ENCODE measurements around the gene FUZ. TPM values are rescaled to one million over a fixed set of nuclear protein-coding genes. Genes with fewer than 3 reads are reported as not detected.
"Not testable (repeated sequence)": the region's sequence is repeated elsewhere in the genome, so short reads cannot be mapped to it uniquely, and the experiment has no call there.

The FUZ gene
- total RNA-seq, 4 donors from 2014 or later = 4.7 to 13.7 (median 8.1) TPM

- H3K4me3 ChIP-seq = no peak overlapping the region
- no peak for DNase-seq
- H3K27ac ChIP-seq = no peak overlapping the region
- 86 to 87% methylated on average over 6 of the region's 6 CpGs for WGBS, 2 donors
- peaks cover 0 to 89% (median 12%) of the 10 kb centered on the region in 3 donors for H3K36me3 ChIP-seq
- intact Hi-C loops (cut with DNase I) = no loop called here
- TF ChIP-seq CTCF (IDR thresholded peaks at IDR 0.05) (no peak), POLR2A (IDR thresholded peaks at IDR 0.05) (no peak)
- peaks cover 0 to 10% (median under 1%) of the 10 kb centered on the region in 3 donors for H3K4me1 ChIP-seq
- no peaks in the 10 kb centered on the region for H3K27me3 ChIP-seq
- no peaks in the 10 kb centered on the region for H3K9me3 ChIP-seq
These were observed 11.6 kb upstream of the FUZ start for GRCh38 chr19:49824662-49825061.

DNA sequence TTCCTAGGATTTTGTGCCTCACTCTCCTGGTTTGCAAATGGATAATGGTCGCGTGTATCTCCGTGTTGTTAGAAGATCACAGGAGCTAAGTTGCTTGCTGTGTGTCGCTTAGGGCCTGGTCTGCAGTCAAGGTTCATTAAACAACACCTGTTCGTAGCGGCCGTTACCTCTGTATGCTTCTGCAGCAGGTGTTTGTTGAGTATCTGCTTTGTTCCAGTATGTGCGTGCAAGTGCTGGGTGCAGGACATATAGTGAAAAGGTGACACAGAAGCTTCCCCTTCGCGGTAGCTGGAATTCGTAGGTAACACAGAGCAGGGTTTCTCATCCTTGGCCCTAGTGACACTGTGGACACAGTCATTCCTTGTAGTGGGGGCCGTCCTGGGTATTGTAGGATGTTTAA is 10.4 kb upstream of the FUZ start:
- DNase-seq = no peak
- TF ChIP-seq CTCF (IDR thresholded peaks at IDR 0.05) (no peak), POLR2A (IDR thresholded peaks at IDR 0.05) (no peak)
- Histone ChIP-seq H3K9me3 (no peaks in the 10 kb centered on the region), H3K27me3 (no peaks in the 10 kb centered on the region), H3K36me3 (peaks cover 0 to 78% (median 8%) of the 10 kb centered on the region in 3 donors), H3K4me1 (peaks cover 7 to 21% (median 11%) of the 10 kb centered on the region in 3 donors), H3K27ac (no peak overlapping the region), H3K4me3 (no peak overlapping the region)
- 78 to 99% methylated on average over 12 of the region's 12 CpGs for WGBS, 2 donors
- intact Hi-C loops (cut with DNase I) = no loop called here

- peaks cover 0 to 49% (median 4%) of the 10 kb centered on the region in 3 donors for H3K36me3 ChIP-seq
- TF ChIP-seq POLR2A (IDR thresholded peaks at IDR 0.05) (no peak), CTCF (IDR thresholded peaks at IDR 0.05) (no peak)
- intact Hi-C loops (cut with DNase I) = no loop called here
- WGBS, 2 donors = 78 to 86% methylated on average over 5 to 10 of the region's 10 CpGs
- DNase-seq = no peak
- no peaks in the 10 kb centered on the region for H3K9me3 ChIP-seq
- no peak overlapping the region for H3K4me3 ChIP-seq
- H3K4me1 ChIP-seq = peaks cover 7 to 37% (median 16%) of the 10 kb centered on the region in 3 donors
- no peak overlapping the region for H3K27ac ChIP-seq
- H3K27me3 ChIP-seq = no peaks in the 10 kb centered on the region
These were observed 7.0 kb upstream of the FUZ start for GRCh38 chr19:49820125-49820524.

GRCh38 chr19:49819452-49820115 is 6.5 kb upstream of the FUZ start:
- not testable (repeated sequence) for H3K9me3 ChIP-seq, DNase-seq, H3K27ac ChIP-seq, H3K27me3 ChIP-seq
- WGBS, 2 donors = 69 to 84% methylated on average over 7 of the region's 7 CpGs
- H3K4me3 ChIP-seq = peak overlapping the region in 3 of 4 donors; percentile 63 to 84 (median 73)
- intact Hi-C loops (cut with DNase I) = loop anchor here (10.0 kb wide), 1 partner anchor 55 kb away; the partner anchor contains the start of genes AKT1S1 and TBC1D17
- H3K36me3 ChIP-seq = peaks cover 0 to 46% (median 4%) of the 10 kb centered on the region in 3 donors
- peaks cover 7 to 37% (median 16%) of the 10 kb centered on the region in 3 donors for H3K4me1 ChIP-seq

GRCh38 chr19:49818649-49819370 is 5.7 kb upstream of the FUZ start:
- no peaks in the 10 kb centered on the region for H3K27me3 ChIP-seq
- TF ChIP-seq CTCF (IDR thresholded peaks at IDR 0.05) (no peak), POLR2A (IDR thresholded peaks at IDR 0.05) (no peak)
- peak overlapping the region; percentile 91 to 97 (median 94) for H3K27ac ChIP-seq
- peaks cover 10 to 44% (median 16%) of the 10 kb centered on the region in 3 donors for H3K4me1 ChIP-seq
- DNase-seq = no peak
- WGBS, 2 donors = 12 to 43% methylated on average over 6 to 9 of the region's 16 CpGs
- peak overlapping the region; percentile 63 to 84 (median 70) for H3K4me3 ChIP-seq
- H3K9me3 ChIP-seq = no peaks in the 10 kb centered on the region
- peaks cover 0 to 38% (median 4%) of the 10 kb centered on the region in 3 donors for H3K36me3 ChIP-seq
- intact Hi-C loops (cut with DNase I) = loop anchor here (10.0 kb wide), 1 partner anchor 56 kb away; the partner anchor contains the start of genes AKT1S1 and TBC1D17

Data from esophagus squamous epithelium (tissue), 5 donors.